Muscle of leg (tissue), 11 donors: ENCODE measurements around the gene CCNF. TPM values are rescaled to one million over a fixed set of nuclear protein-coding genes. Genes with fewer than 3 reads are reported as not detected.

Experiments used
- DNase-seq: peaks from one replicate; pipeline ENCODE4 v3.0.0; 2013
- H3K27ac ChIP-seq: one replicate; pipeline ENCODE4 v1.5.1; 2013; ENCODE audit warnings: mild to moderate bottlenecking, low read length, control low read depth
- H3K27me3 ChIP-seq: one replicate; pipeline ENCODE4 v1.6.1; 2013; ENCODE audit warnings: low read length; ENCODE audit not compliant: control insufficient read depth, insufficient read depth
- H3K36me3 ChIP-seq: one replicate; pipeline ENCODE4 v1.6.1; 2013; ENCODE audit warnings: low read length; ENCODE audit not compliant: control insufficient read depth, insufficient read depth
- H3K4me1 ChIP-seq: one replicate; pipeline ENCODE4 v1.6.1; 2013; ENCODE audit warnings: low read length; ENCODE audit not compliant: control insufficient read depth, insufficient read depth
- H3K4me3 ChIP-seq: one replicate; pipeline ENCODE4 v1.5.1; 2013; ENCODE audit warnings: low read length, control low read depth
- H3K9me3 ChIP-seq: replicated peaks from 2 replicates; pipeline ENCODE4 v1.6.1; 2013; ENCODE audit warnings: low read depth, low read length; ENCODE audit not compliant: control insufficient read depth
- WGBS: methylation state at CpG from one replicate; pipeline ENCODE4 v1.1.5; 2013; ENCODE audit warnings: missing lambda C conversion rate; ENCODE audit not compliant: insufficient coverage; 5-methylcytosine and 5-hydroxymethylcytosine counted together
- polyA plus RNA-seq, 8 donors: library from polyadenylated mRNA; unstranded; fragments of 120-200 nt; gene quantifications; one replicate each; pipeline versions ENCODE4 v1.2.1 to v1.2.3, GENCODE V29; 2013; ENCODE audit warnings: inconsistent platforms in 1 of 8, low replicate concordance in 1 of 8; ENCODE audit not compliant: insufficient read length in 8 of 8, insufficient read depth in 1 of 8
- total RNA-seq: library from RNA; stranded (reverse); fragments of 120-200 nt; gene quantifications from one replicate; pipeline ENCODE4 v1.2.4, GENCODE V29; 2013

Gene CCNF
- total and polyA plus RNA-seq, 9 donors, result 5.3 to 9.1 (median 8.0) TPM

DNA sequence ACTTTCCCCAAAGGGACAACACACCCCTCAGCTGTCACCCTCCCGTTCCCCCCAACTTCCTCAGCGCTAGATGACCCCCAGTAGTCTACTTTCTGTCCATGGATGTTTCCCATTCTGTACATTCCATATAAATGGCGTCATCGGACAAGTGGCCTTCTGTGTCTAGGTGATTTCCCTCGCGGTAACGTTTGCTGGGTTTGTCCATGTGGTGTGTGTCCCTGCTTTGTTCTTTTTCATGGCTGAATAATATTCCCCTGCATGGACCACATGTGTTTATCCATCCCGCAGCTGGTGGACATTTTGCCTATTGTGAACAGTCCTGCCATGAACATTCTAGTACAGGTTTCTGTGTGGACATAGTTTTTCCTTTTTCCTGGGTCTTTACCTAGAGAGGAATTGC is 23.4 kb downstream of the CCNF start:
- no peaks in the 10 kb centered on the region for H3K4me1 ChIP-seq
- H3K27ac ChIP-seq, result no peak overlapping the region
- WGBS, result 89% methylated on average over 5 of the region's 8 CpGs
- H3K4me3 ChIP-seq, result no peak overlapping the region
- peaks cover 85% of the 10 kb centered on the region for H3K36me3 ChIP-seq
- H3K9me3 ChIP-seq, result no peaks in the 10 kb centered on the region
- H3K27me3 ChIP-seq, result no peaks in the 10 kb centered on the region
- DNase-seq, result no peak

- peaks cover 64% of the 10 kb centered on the region for H3K36me3 ChIP-seq
Measured at GRCh38 chr16:2455081-2455845, 26.0 kb downstream of the CCNF start.

GRCh38 chr16:2456551-2457153 is 27.4 kb downstream of the CCNF start:
- H3K4me3 ChIP-seq, result no peak overlapping the region
- WGBS, result 90% methylated on average over 20 of the region's 21 CpGs
- H3K27me3 ChIP-seq, result no peaks in the 10 kb centered on the region
- H3K36me3 ChIP-seq, result peaks cover 56% of the 10 kb centered on the region
- no peaks in the 10 kb centered on the region for H3K9me3 ChIP-seq
- peaks cover 20% of the 10 kb centered on the region for H3K4me1 ChIP-seq
- DNase-seq, result no peak
- no peak overlapping the region for H3K27ac ChIP-seq

More at GRCh38 chr16:2455081-2455845, 26.0 kb downstream of the CCNF start:
- Histone ChIP-seq H3K27me3 (no peaks in the 10 kb centered on the region), H3K27ac (no peak overlapping the region), H3K4me1 (peaks cover 12% of the 10 kb centered on the region), H3K9me3 (no peaks in the 10 kb centered on the region), H3K4me3 (no peak overlapping the region)
- WGBS, result 93% methylated on average over 24 of the region's 28 CpGs
- DNase-seq, result no peak

DNA sequence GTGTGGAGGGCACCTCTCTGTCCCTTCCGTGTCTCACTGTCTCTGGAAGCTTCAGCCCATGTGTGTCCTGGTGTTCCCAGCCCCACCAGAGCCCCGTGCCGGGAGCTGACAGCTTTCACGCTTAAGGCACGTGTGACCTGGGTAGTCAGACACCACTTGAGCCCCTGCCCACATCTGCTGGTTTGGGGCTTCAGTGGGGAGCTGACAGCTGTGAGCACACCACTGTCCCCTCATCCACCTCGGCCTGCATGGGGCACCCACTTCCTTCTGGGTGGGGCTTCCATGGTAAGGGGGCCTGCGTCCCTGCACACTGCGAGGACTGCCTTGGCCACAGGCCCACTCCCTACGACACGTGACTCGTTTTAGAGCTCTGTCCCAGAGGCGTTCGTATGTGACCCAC is 28.0 kb downstream of the CCNF start:
- peaks cover 20% of the 10 kb centered on the region for H3K4me1 ChIP-seq
- no peaks in the 10 kb centered on the region for H3K27me3 ChIP-seq
- H3K27ac ChIP-seq, result no peak overlapping the region
- peaks cover 53% of the 10 kb centered on the region for H3K36me3 ChIP-seq
- DNase-seq, result no peak
- WGBS, result 53% methylated on average over 9 of the region's 13 CpGs
- H3K4me3 ChIP-seq, result no peak overlapping the region
- no peaks in the 10 kb centered on the region for H3K9me3 ChIP-seq

- peaks cover 46% of the 10 kb centered on the region for H3K36me3 ChIP-seq
- no peak overlapping the region for H3K27ac ChIP-seq
- no peaks in the 10 kb centered on the region for H3K27me3 ChIP-seq
- DNase-seq, result no peak
- H3K4me3 ChIP-seq, result no peak overlapping the region
- no peaks in the 10 kb centered on the region for H3K9me3 ChIP-seq
- H3K4me1 ChIP-seq, result peaks cover 20% of the 10 kb centered on the region
- 56% methylated on average over 5 of the region's 7 CpGs for WGBS
Measured at GRCh38 chr16:2457946-2458345, 28.7 kb downstream of the CCNF start.

DNA sequence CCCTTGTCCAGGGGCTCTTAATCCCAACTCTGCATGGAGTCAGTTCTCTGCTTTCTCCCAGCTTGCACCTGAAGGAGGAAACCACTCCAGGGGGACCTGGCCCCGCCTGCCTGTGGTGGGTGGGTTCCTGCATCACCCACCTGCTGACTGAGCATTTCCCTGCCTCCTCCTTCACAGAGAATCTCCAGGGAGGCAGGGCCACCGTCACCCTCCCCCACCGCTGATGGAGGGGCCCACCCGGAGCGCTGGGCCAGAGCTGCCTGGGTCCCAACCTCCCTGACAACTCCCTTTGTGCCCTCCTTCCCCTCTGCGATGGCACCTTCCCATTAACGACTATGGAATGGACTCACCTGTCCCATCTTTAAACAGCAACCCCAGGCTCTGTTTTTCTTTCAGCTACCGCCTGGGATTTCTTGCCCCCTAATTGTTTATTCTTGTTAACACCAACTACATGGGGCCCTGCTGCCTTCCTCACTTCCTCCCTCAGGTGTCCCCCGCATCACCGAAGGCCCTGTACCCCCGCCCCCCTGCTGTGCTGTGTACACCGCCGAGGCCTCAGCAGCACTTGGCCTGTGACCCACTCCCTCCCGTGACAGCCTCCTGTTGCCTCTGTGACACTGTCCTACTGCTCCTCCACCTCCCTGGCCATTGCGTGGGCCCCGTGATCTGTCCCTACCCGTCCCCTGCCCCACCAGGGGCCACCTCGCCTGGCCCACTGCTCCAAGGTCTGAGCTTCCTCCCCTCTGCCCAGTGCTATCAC is 29.8 kb downstream of the CCNF start:
- no peaks in the 10 kb centered on the region for H3K9me3 ChIP-seq
- H3K4me3 ChIP-seq, result peak overlapping the region; percentile 62
- peaks cover 35% of the 10 kb centered on the region for H3K36me3 ChIP-seq
- H3K4me1 ChIP-seq, result peaks cover 20% of the 10 kb centered on the region
- 11% methylated on average over 14 of the region's 18 CpGs for WGBS
- no peak for DNase-seq
- no peaks in the 10 kb centered on the region for H3K27me3 ChIP-seq
- H3K27ac ChIP-seq, result peak overlapping the region; percentile 59

- H3K4me3 ChIP-seq, result peak within 1 kb of the TSS; percentile 62
- peaks cover 20% of the 10 kb centered on the region for H3K4me1 ChIP-seq
- no peaks in the 10 kb centered on the region for H3K9me3 ChIP-seq
- peak within 1 kb of the TSS; percentile 59 for H3K27ac ChIP-seq
- WGBS, result under 1% methylated on average over 51 of the region's 66 CpGs
- DNase-seq, result peak; percentile 98
- peaks cover 28% of the 10 kb centered on the region for H3K36me3 ChIP-seq
- no peaks in the 10 kb centered on the region for H3K27me3 ChIP-seq
Measured at GRCh38 chr16:2459647-2460390, 30.6 kb downstream of the CCNF start, which contains the start of gene TEDC2. TEDC2 (plus strand) TSS chr16:2460109; CDS start chr16:2460145, 36 bp downstream.

DNA sequence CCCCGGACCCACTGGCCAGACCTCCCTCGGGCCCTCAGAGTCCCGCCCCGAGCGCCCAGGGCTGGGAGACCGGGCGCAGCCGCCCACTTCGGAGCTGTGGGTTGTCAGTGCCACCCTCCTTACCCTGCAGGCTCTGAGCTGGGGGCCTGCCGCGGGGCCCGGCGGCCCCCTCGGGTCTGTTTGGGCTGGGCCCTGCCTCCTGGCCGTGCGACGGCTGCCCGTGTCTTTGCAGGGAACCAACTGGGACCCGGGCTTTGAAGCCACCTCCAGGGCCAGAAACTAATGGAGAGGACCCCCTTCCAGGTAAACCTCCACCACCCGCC is 31.1 kb downstream of the CCNF start:
- no peaks in the 10 kb centered on the region for H3K9me3 ChIP-seq
- peak overlapping the region; percentile 62 for H3K4me3 ChIP-seq
- peaks cover 23% of the 10 kb centered on the region for H3K36me3 ChIP-seq
- no peak for DNase-seq
- no peak overlapping the region for H3K27ac ChIP-seq
- H3K27me3 ChIP-seq, result no peaks in the 10 kb centered on the region
- H3K4me1 ChIP-seq, result peaks cover 20% of the 10 kb centered on the region
- under 1% methylated on average over 13 of the region's 20 CpGs for WGBS

DNA sequence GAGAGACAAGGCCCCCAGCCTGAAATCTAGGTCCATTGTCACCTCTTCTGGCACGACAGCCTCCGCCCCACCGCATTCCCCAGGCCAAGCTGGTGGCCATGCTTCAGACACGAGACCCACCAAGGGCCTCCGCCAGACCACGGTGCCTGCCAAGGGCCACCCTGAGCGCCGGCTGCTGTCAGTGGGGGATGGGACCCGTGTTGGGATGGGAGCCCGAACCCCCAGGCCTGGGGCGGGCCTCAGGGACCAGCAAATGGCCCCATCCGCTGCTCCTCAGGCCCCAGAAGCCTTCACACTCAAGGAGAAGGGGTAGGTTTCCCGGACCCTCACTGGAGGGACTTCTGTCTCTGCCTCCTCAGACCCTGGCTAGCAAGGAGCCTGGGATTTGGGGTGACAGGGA is 31.7 kb downstream of the CCNF start:
- no peak for DNase-seq
- WGBS, result 81% methylated on average over 6 of the region's 13 CpGs
- Histone ChIP-seq H3K4me1 (peaks cover 20% of the 10 kb centered on the region), H3K4me3 (no peak overlapping the region), H3K9me3 (no peaks in the 10 kb centered on the region), H3K27ac (no peak overlapping the region), H3K27me3 (no peaks in the 10 kb centered on the region), H3K36me3 (peaks cover 17% of the 10 kb centered on the region)
